Measurements from ENCODE around the gene C12orf76. TPM values are rescaled to one million over a fixed set of nuclear protein-coding genes. Genes with fewer than 3 reads are reported as not detected.
"Not testable (repeated sequence)": the region's sequence is repeated elsewhere in the genome, so short reads cannot be mapped to it uniquely, and the experiment has no call there.

The C12orf76 gene
- total RNA-seq, 2 experiments from 2014 or later, result 9.7 to 11.0 TPM

- ATAC-seq (no peak), DNase-seq (no peak)
- Mint-ChIP-seq H3K9me3 (no peaks in the 10 kb centered on the region), H3K4me1 (ENCODE audit: low read depth) (peaks cover 33% of the 10 kb centered on the region), H3K27ac (no peak overlapping the region), H3K36me3 (ENCODE audit: low read depth) (peaks cover under 1% of the 10 kb centered on the region), H3K27me3 (no peaks in the 10 kb centered on the region), H3K4me3 (no peak overlapping the region)
- no peak for TF ChIP-seq CTCF (IDR thresholded peaks at IDR 0.05)
- POLR2A ChIA-PET, result interaction anchor here (0.9 kb wide), 1 partner anchor 48 kb away, joined by 3 read pairs; no protein-coding TSS in a partner anchor
- CTCF ChIA-PET, result no interaction called here
- intact Hi-C loops (cut with micrococcal nuclease), result no loop called here
Observed at GRCh38 chr12:110050927-110051326, 2.6 kb upstream of the C12orf76 start.

- DNase-seq; H3K9me3 Mint-ChIP-seq; H3K36me3 Mint-ChIP-seq (ENCODE audit: low read depth); CTCF ChIA-PET; H3K27me3 Mint-ChIP-seq; intact Hi-C loops (cut with micrococcal nuclease); ATAC-seq: not testable (repeated sequence)
- POLR2A ChIA-PET, result interaction anchor here (0.5 kb wide), 1 partner anchor 132 kb away, joined by 3 read pairs; no protein-coding TSS in a partner anchor
- Mint-ChIP-seq H3K27ac (peak overlapping the region; percentile 96), H3K4me1 (ENCODE audit: low read depth) (peaks cover 30% of the 10 kb centered on the region), H3K4me3 (peak overlapping the region; percentile 84)
Observed at GRCh38 chr12:110049666-110050065, 1.3 kb upstream of the C12orf76 start.

- H3K27me3 Mint-ChIP-seq; DNase-seq; intact Hi-C loops (cut with micrococcal nuclease); CTCF ChIA-PET; H3K9me3 Mint-ChIP-seq; H3K36me3 Mint-ChIP-seq (ENCODE audit: low read depth); ATAC-seq; POLR2A ChIA-PET: not testable (repeated sequence)
- peak overlapping the region; percentile 96 for H3K27ac Mint-ChIP-seq
- H3K4me1 Mint-ChIP-seq (ENCODE audit: low read depth), result peaks cover 30% of the 10 kb centered on the region
- H3K4me3 Mint-ChIP-seq, result peak overlapping the region; percentile 84
Observed at GRCh38 chr12:110049034-110049433, 712 bp upstream of the C12orf76 start.

- ChIA-PET POLR2A (interaction anchor here (0.9 to 1.5 kb wide), 4 partner anchors 10 to 544 kb away, joined by 3 to 5 read pairs (median 4); no protein-coding TSS in a partner anchor), CTCF (no interaction called here)
- Mint-ChIP-seq H3K4me3 (peak overlapping the region; percentile 84), H3K9me3 (no peaks in the 10 kb centered on the region), H3K27me3 (no peaks in the 10 kb centered on the region), H3K27ac (peak overlapping the region; percentile 96), H3K4me1 (ENCODE audit: low read depth) (peaks cover 36% of the 10 kb centered on the region), H3K36me3 (ENCODE audit: low read depth) (peaks cover 5% of the 10 kb centered on the region)
- no peak for ATAC-seq
- DNase-seq, result no peak
- no peak for TF ChIP-seq CTCF (IDR thresholded peaks at IDR 0.05)
- intact Hi-C loops (cut with micrococcal nuclease), result no loop called here
Observed at GRCh38 chr12:110047297-110047940, 903 bp downstream of the C12orf76 start.

GRCh38 chr12:110046451-110047187, 1.7 kb downstream of the C12orf76 start:
- H3K27me3 Mint-ChIP-seq, result no peaks in the 10 kb centered on the region
- H3K4me1 Mint-ChIP-seq (ENCODE audit: low read depth), result peaks cover 42% of the 10 kb centered on the region
- intact Hi-C loops (cut with micrococcal nuclease), result no loop called here
- ATAC-seq (no peak), DNase-seq (no peak)
- no peaks in the 10 kb centered on the region for H3K9me3 Mint-ChIP-seq
- peaks cover 11% of the 10 kb centered on the region for H3K36me3 Mint-ChIP-seq (ENCODE audit: low read depth)
- no peak for TF ChIP-seq CTCF (IDR thresholded peaks at IDR 0.05)
- CTCF ChIA-PET, result interaction anchor here (0.6 kb wide), 1 partner anchor 1430 kb away, joined by 3 read pairs; no protein-coding TSS in a partner anchor
- POLR2A ChIA-PET, result interaction anchor here (1.3 kb wide), 1 partner anchor 544 kb away, joined by 4 read pairs; no protein-coding TSS in a partner anchor
- peak overlapping the region; percentile 84 for H3K4me3 Mint-ChIP-seq
- H3K27ac Mint-ChIP-seq, result no peak overlapping the region

GRCh38 chr12:110042264-110042663, 6.1 kb downstream of the C12orf76 start:
- ChIA-PET POLR2A (no interaction called here), CTCF (interaction anchor here (1.2 to 1.8 kb wide), 3 partner anchors 10 to 31 kb away, joined by 3 to 5 read pairs (median 3); no protein-coding TSS in a partner anchor)
- Mint-ChIP-seq H3K27me3 (no peaks in the 10 kb centered on the region), H3K36me3 (ENCODE audit: low read depth) (peaks cover 29% of the 10 kb centered on the region), H3K4me3 (no peak overlapping the region), H3K27ac (no peak overlapping the region), H3K4me1 (ENCODE audit: low read depth) (peaks cover 50% of the 10 kb centered on the region), H3K9me3 (no peaks in the 10 kb centered on the region)
- TF ChIP-seq CTCF (IDR thresholded peaks at IDR 0.05), result no peak
- DNase-seq (no peak), ATAC-seq (no peak)
- intact Hi-C loops (cut with micrococcal nuclease), result no loop called here
